DMS 273 (cell line): Measurements from ENCODE around the gene ESRRB.
"Not testable (repeated sequence)": the region's sequence is repeated elsewhere in the genome, so short reads cannot be mapped to it uniquely, and the experiment has no call there.

Source experiments
- DNase-seq: peaks from one replicate; lab custom pipeline; 2025; ENCODE audit not compliant: unreplicated experiment; lab: John Stamatoyannopoulos, UW

ESRRB gene

DNA sequence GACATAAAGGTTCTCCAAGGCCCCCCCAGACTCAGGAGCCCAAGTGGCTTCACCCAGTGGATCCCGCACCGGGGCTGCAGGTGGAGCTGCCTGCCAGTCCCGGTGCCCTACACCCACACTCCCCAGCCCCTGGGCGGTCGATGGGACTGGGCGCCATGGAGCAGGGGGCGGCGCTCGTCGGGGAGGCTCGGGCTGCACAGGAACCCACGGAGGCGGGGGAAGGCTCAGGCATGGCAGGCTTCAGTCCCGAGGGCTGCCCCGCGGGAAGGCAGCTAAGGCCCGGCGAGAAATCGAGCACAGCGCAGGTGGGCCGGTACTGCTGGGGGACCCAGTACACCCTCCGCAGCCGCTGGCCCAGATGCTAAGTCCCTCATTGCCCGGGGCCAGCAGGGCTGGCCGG, 160.7 kb downstream of the ESRRB start:
- DNase-seq: not testable (repeated sequence)

- peak; percentile 44 for DNase-seq
These were observed 162.1 kb downstream of the ESRRB start for GRCh38 chr14:76537906-76538647.

DNA sequence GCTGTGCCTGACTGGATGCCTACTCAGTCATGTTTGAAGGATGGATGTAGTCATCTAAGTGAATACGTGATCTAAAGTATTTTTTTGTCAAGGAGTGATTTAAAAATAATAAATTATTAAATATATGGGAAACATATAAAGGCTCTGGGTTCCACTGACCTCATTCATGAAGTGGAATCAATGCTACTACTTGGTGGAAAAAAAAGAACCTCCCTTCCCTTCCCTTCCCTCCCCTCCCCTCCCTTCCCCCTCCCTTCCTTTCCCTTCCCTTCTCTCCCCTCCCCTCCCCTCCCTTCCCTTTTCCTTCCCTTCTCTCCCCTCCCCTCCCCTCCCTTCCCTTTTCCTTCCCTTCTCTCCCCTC, 162.7 kb downstream of the ESRRB start:
- no peak for DNase-seq

GRCh38 chr14:76539130-76539529, 163.2 kb downstream of the ESRRB start:
- DNase-seq: no peak

- DNase-seq: peak; percentile 19
These were observed 165.8 kb downstream of the ESRRB start for GRCh38 chr14:76541594-76542219.

DNA sequence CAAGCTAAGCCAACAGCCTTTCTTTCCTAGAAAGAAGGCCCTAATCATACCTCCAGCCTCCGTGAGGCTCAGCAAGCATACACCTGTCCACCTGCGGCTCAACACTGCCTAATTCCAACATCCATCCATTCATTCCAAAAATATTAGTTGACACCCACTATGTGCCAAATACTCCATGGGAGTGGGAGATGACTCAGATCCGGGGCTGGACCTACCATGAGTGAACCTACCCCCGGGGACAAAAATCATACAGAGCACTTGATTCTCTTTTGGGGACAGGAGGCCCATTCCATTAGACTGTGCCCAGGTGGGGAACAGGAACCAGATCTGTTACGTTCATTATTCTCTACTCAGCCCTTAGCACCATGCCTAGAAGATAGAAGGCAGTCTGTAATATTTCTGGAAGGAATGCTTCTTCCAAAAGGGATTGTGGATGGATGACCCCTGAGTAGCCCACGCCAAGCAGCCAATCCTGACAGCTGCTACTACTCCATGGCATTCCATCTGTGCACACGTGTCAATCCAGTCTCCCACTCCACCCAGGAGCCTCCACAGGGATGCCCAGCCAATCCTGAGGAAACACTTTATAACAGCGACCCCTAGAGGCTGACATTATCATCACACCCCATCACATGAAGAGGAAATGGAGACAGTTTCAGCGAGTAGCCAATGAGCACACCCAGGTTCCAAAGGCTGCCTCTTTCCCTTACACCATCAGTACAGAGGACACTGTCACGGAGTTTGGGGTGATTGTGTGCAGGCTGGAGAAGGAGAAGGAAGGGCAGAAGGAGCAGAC, 170.7 kb downstream of the ESRRB start:
- peak; percentile 86 for DNase-seq

- DNase-seq: no peak
These were observed 171.9 kb downstream of the ESRRB start for GRCh38 chr14:76547831-76548230.

- DNase-seq: no peak
These were observed 174.6 kb downstream of the ESRRB start for GRCh38 chr14:76550534-76550933.

- no peak for DNase-seq
These were observed 175.2 kb downstream of the ESRRB start for GRCh38 chr14:76551116-76551515.
